Thyroid gland (tissue), 4 donors: ENCODE data around the gene TMEM151B.

Experiments used
- POLR2A ChIP-seq, 2 donors: fragments of 450-650 bp; IDR thresholded peaks; one replicate each; pipeline ENCODE4 v1.6.1; 2017; ENCODE audit warnings: antibody characterized with exemption in 2 of 2, mild to moderate bottlenecking in 2 of 2, moderate library complexity in 1 of 2
- TF ChIP-seq, protein P1 (sequence below), 6 experiments: fragments of 200-600 bp in 3 of 6; fragments of 450-650 bp in 3 of 6; sonication (generic) in 3 of 6; IDR thresholded peaks; one replicate each; pipeline ENCODE4 v1.5.1; 2016 to 2019; ENCODE audit warnings: antibody characterized with exemption in 6 of 6, mild to moderate bottlenecking in 2 of 6, inconsistent platforms in 1 of 6, moderate library complexity in 1 of 6

DNA sequence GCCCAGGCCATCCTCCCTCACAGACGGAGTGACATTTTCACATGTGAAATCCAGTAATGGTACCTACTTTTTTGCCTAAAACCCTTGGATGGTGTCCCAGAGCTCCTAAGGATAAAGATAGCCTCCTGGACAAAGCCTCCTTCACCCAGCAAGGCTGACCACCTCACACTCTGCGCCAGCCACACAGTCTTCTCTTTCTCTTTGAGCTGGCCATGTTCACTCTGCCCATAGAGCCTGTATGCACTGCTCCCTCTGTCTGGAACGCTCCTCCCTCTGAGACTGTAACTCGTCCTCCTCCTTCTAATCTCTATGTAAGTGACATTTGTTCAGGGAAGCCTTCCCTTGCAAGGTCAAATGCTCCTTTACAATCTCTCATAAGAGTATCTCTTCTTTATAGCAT, 14.6 kb downstream of the TMEM151B start:
- TF ChIP-seq, protein P1, sequence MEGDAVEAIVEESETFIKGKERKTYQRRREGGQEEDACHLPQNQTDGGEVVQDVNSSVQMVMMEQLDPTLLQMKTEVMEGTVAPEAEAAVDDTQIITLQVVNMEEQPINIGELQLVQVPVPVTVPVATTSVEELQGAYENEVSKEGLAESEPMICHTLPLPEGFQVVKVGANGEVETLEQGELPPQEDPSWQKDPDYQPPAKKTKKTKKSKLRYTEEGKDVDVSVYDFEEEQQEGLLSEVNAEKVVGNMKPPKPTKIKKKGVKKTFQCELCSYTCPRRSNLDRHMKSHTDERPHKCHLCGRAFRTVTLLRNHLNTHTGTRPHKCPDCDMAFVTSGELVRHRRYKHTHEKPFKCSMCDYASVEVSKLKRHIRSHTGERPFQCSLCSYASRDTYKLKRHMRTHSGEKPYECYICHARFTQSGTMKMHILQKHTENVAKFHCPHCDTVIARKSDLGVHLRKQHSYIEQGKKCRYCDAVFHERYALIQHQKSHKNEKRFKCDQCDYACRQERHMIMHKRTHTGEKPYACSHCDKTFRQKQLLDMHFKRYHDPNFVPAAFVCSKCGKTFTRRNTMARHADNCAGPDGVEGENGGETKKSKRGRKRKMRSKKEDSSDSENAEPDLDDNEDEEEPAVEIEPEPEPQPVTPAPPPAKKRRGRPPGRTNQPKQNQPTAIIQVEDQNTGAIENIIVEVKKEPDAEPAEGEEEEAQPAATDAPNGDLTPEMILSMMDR (IDR thresholded peaks at IDR 0.05) = no peak
- TF ChIP-seq POLR2A (IDR thresholded peaks at IDR 0.05) = no peak
